Measurements from ENCODE around the gene CD3G.
"Not testable (repeated sequence)": the region's sequence is repeated elsewhere in the genome, so short reads cannot be mapped to it uniquely, and the experiment has no call there.

CD3G gene

GRCh38 chr11:118343981-118344515, at the start of gene CD3G:
TSS of gene CD3G (plus strand) at chr11:118344344. CDS start at chr11:118344424, 80 bp downstream.
- no peak for DNase-seq (ENCODE audit: low read depth)

GRCh38 chr11:118295199-118295598, 48.9 kb upstream of the CD3G start:
- no peak for DNase-seq (ENCODE audit: low read depth)

- DNase-seq (ENCODE audit: low read depth), result peak; percentile 27
Measured at GRCh38 chr11:118295815-118296454, 48.2 kb upstream of the CD3G start.

GRCh38 chr11:118301600-118302195, 42.4 kb upstream of the CD3G start:
- no peak for DNase-seq (ENCODE audit: low read depth)

- no peak for DNase-seq (ENCODE audit: low read depth)
Measured at GRCh38 chr11:118304227-118304567, 39.9 kb upstream of the CD3G start.

GRCh38 chr11:118304568-118305248, 39.4 kb upstream of the CD3G start, which contains the start of gene CD3E:
TSS of gene CD3E (plus strand) at chr11:118304730. CDS start at chr11:118304953, 223 bp downstream.
- DNase-seq (ENCODE audit: low read depth), result no peak

- no peak for DNase-seq (ENCODE audit: low read depth)
Measured at GRCh38 chr11:118305726-118306125, 38.4 kb upstream of the CD3G start.

- DNase-seq (ENCODE audit: low read depth), result no peak
Measured at GRCh38 chr11:118306556-118306955, 37.6 kb upstream of the CD3G start.

GRCh38 chr11:118308995-118309528, 35.1 kb upstream of the CD3G start:
- DNase-seq (ENCODE audit: low read depth), result not testable (repeated sequence)

GRCh38 chr11:118310271-118310670, 33.9 kb upstream of the CD3G start:
- DNase-seq (ENCODE audit: low read depth), result no peak

- no peak for DNase-seq (ENCODE audit: low read depth)
Measured at GRCh38 chr11:118310781-118311485, 33.2 kb upstream of the CD3G start.

- DNase-seq (ENCODE audit: low read depth), result no peak
Measured at GRCh38 chr11:118311518-118311917, 32.6 kb upstream of the CD3G start.

GRCh38 chr11:118312328-118312727, 31.8 kb upstream of the CD3G start:
- DNase-seq (ENCODE audit: low read depth), result no peak

- DNase-seq (ENCODE audit: low read depth), result peak; percentile 50
Measured at GRCh38 chr11:118313242-118313641, 30.9 kb upstream of the CD3G start.

- no peak for DNase-seq (ENCODE audit: low read depth)
Measured at GRCh38 chr11:118314988-118315411, 29.1 kb upstream of the CD3G start.

GRCh38 chr11:118318124-118318523, 26.0 kb upstream of the CD3G start:
- DNase-seq (ENCODE audit: low read depth), result no peak

- no peak for DNase-seq (ENCODE audit: low read depth)
Measured at GRCh38 chr11:118318581-118319336, 25.4 kb upstream of the CD3G start.

GRCh38 chr11:118319337-118319707, 24.8 kb upstream of the CD3G start:
- DNase-seq (ENCODE audit: low read depth), result no peak

- no peak for DNase-seq (ENCODE audit: low read depth)
Measured at GRCh38 chr11:118320515-118320914, 23.6 kb upstream of the CD3G start.

GRCh38 chr11:118321386-118322082, 22.6 kb upstream of the CD3G start:
- DNase-seq (ENCODE audit: low read depth), result no peak

- no peak for DNase-seq (ENCODE audit: low read depth)
Measured at GRCh38 chr11:118322721-118323120, 21.4 kb upstream of the CD3G start.
